HCT116 (cell line): ENCODE data around the gene C13orf46.

Experiments
- CEBPB ChIP-seq: IDR thresholded peaks from 2 replicates; pipeline ENCODE4 v1.6.1; 2012; ENCODE audit warnings: low read depth
- MAX ChIP-seq: IDR thresholded peaks from 2 replicates; pipeline ENCODE4 v1.6.1; 2012
- POLR2A ChIP-seq: IDR thresholded peaks from 2 replicates; pipeline ENCODE4 v1.7.0; 2011; ENCODE audit warnings: borderline replicate concordance; ENCODE audit not compliant: insufficient read depth, insufficient read length; ENCODE audit errors: extremely low read depth
- POLR2AphosphoS5 ChIP-seq: IDR thresholded peaks from 2 replicates; pipeline ENCODE4 v1.6.1; 2011; ENCODE audit warnings: mild to moderate bottlenecking, low read depth, low read length, moderate library complexity
- REST ChIP-seq: IDR thresholded peaks from 2 replicates; pipeline ENCODE4 v1.6.1; 2012; ENCODE audit warnings: low read depth
- SRF ChIP-seq: IDR thresholded peaks from 2 replicates; pipeline ENCODE4 v1.6.1; 2012; ENCODE audit warnings: low read depth
- TCF7L2 ChIP-seq: IDR thresholded peaks from 2 replicates; pipeline ENCODE4 v1.7.0; 2011; ENCODE audit warnings: borderline replicate concordance, inconsistent platforms; ENCODE audit not compliant: insufficient read depth, insufficient read length; ENCODE audit errors: extremely low read depth
- YY1 ChIP-seq: IDR thresholded peaks from 2 replicates; pipeline ENCODE4 v1.6.1; 2011; ENCODE audit warnings: low read length, low read depth, moderate library complexity, mild to moderate bottlenecking; ENCODE audit not compliant: insufficient replicate concordance; ENCODE audit errors: extremely low read depth
- TF ChIP-seq, protein P1 (sequence below), 3 experiments: fragments of 200-600 bp in 1 of 3; sonication (generic) in 1 of 3; IDR thresholded peaks in 2 of 3; conservative IDR thresholded peaks in 1 of 3; 2 replicates each; pipeline ENCODE4 v1.5.1; 2012 to 2017; ENCODE audit warnings: low read depth in 2 of 3, low read length in 2 of 3, antibody characterized with exemption in 1 of 3, borderline replicate concordance in 1 of 3, control low read depth in 1 of 3, mild to moderate bottlenecking in 1 of 3, mixed read lengths in 1 of 3, mixed run types in 1 of 3, moderate library complexity in 1 of 3; ENCODE audit not compliant: insufficient read depth in 1 of 3

- TF ChIP-seq, protein P1, sequence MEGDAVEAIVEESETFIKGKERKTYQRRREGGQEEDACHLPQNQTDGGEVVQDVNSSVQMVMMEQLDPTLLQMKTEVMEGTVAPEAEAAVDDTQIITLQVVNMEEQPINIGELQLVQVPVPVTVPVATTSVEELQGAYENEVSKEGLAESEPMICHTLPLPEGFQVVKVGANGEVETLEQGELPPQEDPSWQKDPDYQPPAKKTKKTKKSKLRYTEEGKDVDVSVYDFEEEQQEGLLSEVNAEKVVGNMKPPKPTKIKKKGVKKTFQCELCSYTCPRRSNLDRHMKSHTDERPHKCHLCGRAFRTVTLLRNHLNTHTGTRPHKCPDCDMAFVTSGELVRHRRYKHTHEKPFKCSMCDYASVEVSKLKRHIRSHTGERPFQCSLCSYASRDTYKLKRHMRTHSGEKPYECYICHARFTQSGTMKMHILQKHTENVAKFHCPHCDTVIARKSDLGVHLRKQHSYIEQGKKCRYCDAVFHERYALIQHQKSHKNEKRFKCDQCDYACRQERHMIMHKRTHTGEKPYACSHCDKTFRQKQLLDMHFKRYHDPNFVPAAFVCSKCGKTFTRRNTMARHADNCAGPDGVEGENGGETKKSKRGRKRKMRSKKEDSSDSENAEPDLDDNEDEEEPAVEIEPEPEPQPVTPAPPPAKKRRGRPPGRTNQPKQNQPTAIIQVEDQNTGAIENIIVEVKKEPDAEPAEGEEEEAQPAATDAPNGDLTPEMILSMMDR (IDR thresholded peaks at IDR 0.05 in 2 of 3, conservative IDR thresholded peaks at IDR 0.05 in 1 of 3; ENCODE audit: borderline replicate concordance in 1 of 3, insufficient read depth in 1 of 3, low read depth in 2 of 3, low read length in 2 of 3) = no peak
- no peak for TF ChIP-seq REST
- no peak for TF ChIP-seq TCF7L2
- TF ChIP-seq POLR2AphosphoS5 = no peak
- TF ChIP-seq SRF = no peak
- TF ChIP-seq YY1 = no peak
- no peak for TF ChIP-seq MAX
- no peak for TF ChIP-seq POLR2A
- TF ChIP-seq CEBPB = no peak
Measured at GRCh38 chr13:113991191-113991669, 17.4 kb upstream of the C13orf46 start.
